Measurements from ENCODE around the gene TUG1.

DNA sequence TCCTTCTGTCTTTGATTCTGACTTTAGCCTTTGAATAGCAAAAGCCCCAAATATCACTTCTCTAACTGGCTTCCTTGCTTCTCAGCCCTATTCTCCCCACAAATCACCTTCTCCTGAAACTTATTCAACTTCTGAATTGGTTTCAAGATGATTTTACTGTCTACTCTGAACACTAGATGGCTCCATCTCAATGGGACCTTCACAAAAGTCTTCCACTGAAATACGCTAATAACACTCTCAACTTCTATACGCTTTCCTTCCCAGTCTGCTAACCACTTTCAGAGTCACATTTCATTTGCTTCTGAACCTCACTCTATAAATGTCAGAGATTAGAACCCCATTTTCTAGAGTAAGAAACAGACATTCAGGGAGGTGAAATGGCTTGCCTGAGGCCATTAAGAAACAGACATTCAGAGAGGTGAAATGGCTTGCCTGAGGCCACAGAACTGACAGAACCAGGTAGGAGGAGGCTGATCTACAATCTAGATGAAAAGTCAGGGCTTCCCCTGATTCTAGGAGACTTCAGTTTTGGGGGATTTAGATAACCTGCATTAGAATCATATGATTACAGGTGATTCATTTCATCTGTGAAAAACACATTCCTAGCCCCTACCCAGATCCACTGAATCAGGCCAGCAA is 21.1 kb upstream of the TUG1 start:
- TF ChIP-seq POLR2AphosphoS5 (IDR thresholded peaks at IDR 0.05; ENCODE audit: borderline replicate concordance, low read depth, low read length), result no peak
- TF ChIP-seq EZH2 (IDR thresholded peaks at IDR 0.05), result no peak

All from SK-N-MC (cell line).